Esophagus squamous epithelium (tissue), 5 donors: ENCODE data around the gene LCOR. TPM values are rescaled to one million over a fixed set of nuclear protein-coding genes. Genes with fewer than 3 reads are reported as not detected.

ENCODE experiments used
- DNase-seq: peaks from one replicate; lab custom pipeline; 2025; lab: John Stamatoyannopoulos, UW
- H3K27ac ChIP-seq, 4 donors: fragments of 200-600 bp; sonication (generic); one replicate each; pipeline ENCODE4 v1.5.1; 2016 to 2019; ENCODE audit warnings: mild to moderate bottlenecking in 1 of 4
- H3K27me3 ChIP-seq, 4 donors: fragments of 200-600 bp; sonication (generic); 1 replicate in 3 of 4; 2 replicates in 1 of 4; pipeline versions ENCODE4 v1.5.1 to v1.6.0; 2017 to 2021; ENCODE audit warnings: antibody characterized with exemption in 1 of 4
- H3K36me3 ChIP-seq, 3 donors: fragments of 200-600 bp; sonication (generic); one replicate each; pipeline ENCODE4 v1.5.1; 2016 to 2019
- H3K4me1 ChIP-seq, 3 donors: fragments of 200-600 bp; sonication (generic); one replicate each; pipeline ENCODE4 v1.5.1; 2017 to 2019
- H3K4me3 ChIP-seq, 4 donors: fragments of 200-600 bp; sonication (generic); 1 replicate in 3 of 4; 2 replicates in 1 of 4; pipeline ENCODE4 v1.5.1; 2016 to 2019; ENCODE audit warnings: mild to moderate bottlenecking in 2 of 4, moderate library complexity in 1 of 4
- H3K9me3 ChIP-seq, 3 donors: fragments of 200-600 bp; sonication (generic); one replicate each; pipeline ENCODE4 v1.5.1; 2016 to 2019
- CTCF ChIP-seq, 6 experiments: fragments of 450-650 bp in 4 of 6; fragments of 200-600 bp in 2 of 6; sonication (generic) in 2 of 6; IDR thresholded peaks; one replicate each; pipeline ENCODE4 v1.5.1; 2016 to 2019; ENCODE audit warnings: antibody characterized with exemption in 6 of 6, mild to moderate bottlenecking in 4 of 6, moderate library complexity in 4 of 6
- POLR2A ChIP-seq, 4 donors: fragments of 450-650 bp; IDR thresholded peaks; one replicate each; pipeline ENCODE4 v1.6.1; 2017; ENCODE audit warnings: antibody characterized with exemption in 4 of 4, mild to moderate bottlenecking in 4 of 4, moderate library complexity in 3 of 4
- WGBS, 2 donors: methylation state at CpG; one replicate each; pipeline ENCODE4 v1.1.5; 2018; 5-methylcytosine and 5-hydroxymethylcytosine counted together
- intact Hi-C: fragments of 100-400 bp; cut with DNase I; formaldehyde crosslinking; loops from one replicate; pipeline ENCODE4 v1.15.0; 2022
- total RNA-seq, 4 donors: library from RNA; depleted of rRNA; stranded (reverse); fragments of >200 nt; gene quantifications; one replicate each; pipeline ENCODE4 v1.1.0, GENCODE V29; 2016
- donor health status: DM: yes; HTN: yes; CAD: no.

LCOR gene
- total RNA-seq, 4 donors from 2014 or later = 16.9 to 112 (median 30.4) TPM

GRCh38 chr10:97039538-97040247 is 207.6 kb downstream of the LCOR start:
- H3K27ac ChIP-seq = no peak overlapping the region
- H3K4me1 ChIP-seq = peaks cover 8 to 12% (median 8%) of the 10 kb centered on the region in 3 donors
- WGBS, 2 donors = 74 to 83% methylated on average over 8 to 10 of the region's 16 CpGs
- TF ChIP-seq CTCF (IDR thresholded peaks at IDR 0.05) (no peak), POLR2A (IDR thresholded peaks at IDR 0.05) (no peak)
- intact Hi-C loops = loop anchor here (10.0 kb wide), 1 partner anchor 275 kb away; no protein-coding TSS in a partner anchor
- H3K36me3 ChIP-seq = no peaks in the 10 kb centered on the region
- DNase-seq = no peak
- H3K27me3 ChIP-seq = peaks cover 0 to 12% (median 0%) of the 10 kb centered on the region in 4 donors
- H3K9me3 ChIP-seq = no peaks in the 10 kb centered on the region
- no peak overlapping the region for H3K4me3 ChIP-seq

GRCh38 chr10:97040248-97040584 is 208.1 kb downstream of the LCOR start:
- Histone ChIP-seq H3K36me3 (no peaks in the 10 kb centered on the region), H3K27me3 (peaks cover 0 to 7% (median 0%) of the 10 kb centered on the region in 4 donors), H3K9me3 (no peaks in the 10 kb centered on the region), H3K4me1 (peaks cover 8 to 12% (median 8%) of the 10 kb centered on the region in 3 donors), H3K27ac (no peak overlapping the region), H3K4me3 (no peak overlapping the region)
- WGBS, 2 donors = 90 to 100% methylated on average over 4 to 6 of the region's 9 CpGs
- TF ChIP-seq CTCF (IDR thresholded peaks at IDR 0.05) (no peak), POLR2A (IDR thresholded peaks at IDR 0.05) (no peak)
- DNase-seq = no peak
- intact Hi-C loops = no loop called here

- H3K36me3 ChIP-seq = no peaks in the 10 kb centered on the region
- no peaks in the 10 kb centered on the region for H3K9me3 ChIP-seq
- H3K4me3 ChIP-seq = no peak overlapping the region
- intact Hi-C loops = no loop called here
- H3K27me3 ChIP-seq = peaks cover 0 to 2% (median 0%) of the 10 kb centered on the region in 4 donors
- DNase-seq = no peak
- 76 to 86% methylated on average over 5 to 7 of the region's 8 CpGs for WGBS, 2 donors
- no peak for TF ChIP-seq POLR2A (IDR thresholded peaks at IDR 0.05)
- no peak for TF ChIP-seq CTCF (IDR thresholded peaks at IDR 0.05)
- no peak overlapping the region for H3K27ac ChIP-seq
- peaks cover 8 to 12% (median 8%) of the 10 kb centered on the region in 3 donors for H3K4me1 ChIP-seq
Measured at GRCh38 chr10:97040706-97041105, 208.6 kb downstream of the LCOR start.

GRCh38 chr10:97042081-97042480 is 210.0 kb downstream of the LCOR start:
- Histone ChIP-seq H3K27me3 (peaks cover 0 to 3% (median 0%) of the 10 kb centered on the region in 4 donors), H3K4me3 (no peak overlapping the region), H3K9me3 (no peaks in the 10 kb centered on the region), H3K27ac (no peak overlapping the region), H3K4me1 (peaks cover 8 to 17% (median 8%) of the 10 kb centered on the region in 3 donors), H3K36me3 (no peaks in the 10 kb centered on the region)
- no peak for DNase-seq
- TF ChIP-seq CTCF (IDR thresholded peaks at IDR 0.05) (no peak), POLR2A (IDR thresholded peaks at IDR 0.05) (no peak)
- intact Hi-C loops = no loop called here
- WGBS, 2 donors = 80% methylated on average over 5 of the region's 5 CpGs

- intact Hi-C loops = no loop called here
- 84 to 92% methylated on average over 22 to 24 of the region's 38 CpGs for WGBS, 2 donors
- H3K4me1 ChIP-seq = peaks cover 2 to 9% (median 3%) of the 10 kb centered on the region in 3 donors
- no peaks in the 10 kb centered on the region for H3K36me3 ChIP-seq
- H3K27ac ChIP-seq = no peak overlapping the region
- H3K4me3 ChIP-seq = no peak overlapping the region
- peaks cover 0 to 3% (median 0%) of the 10 kb centered on the region in 4 donors for H3K27me3 ChIP-seq
- no peak for DNase-seq
- H3K9me3 ChIP-seq = no peaks in the 10 kb centered on the region
- no peak for TF ChIP-seq POLR2A (IDR thresholded peaks at IDR 0.05)
- no peak for TF ChIP-seq CTCF (IDR thresholded peaks at IDR 0.05)
Measured at GRCh38 chr10:97042716-97043562, 210.8 kb downstream of the LCOR start.
